ENCODE results near the gene MAGI2. TPM values are rescaled to one million over a fixed set of nuclear protein-coding genes. Genes with fewer than 3 reads are reported as not detected.

Gene MAGI2
- total and polyA plus RNA-seq, 8 donors = 6.1 to 9.2 (median 7.1) TPM

DNA sequence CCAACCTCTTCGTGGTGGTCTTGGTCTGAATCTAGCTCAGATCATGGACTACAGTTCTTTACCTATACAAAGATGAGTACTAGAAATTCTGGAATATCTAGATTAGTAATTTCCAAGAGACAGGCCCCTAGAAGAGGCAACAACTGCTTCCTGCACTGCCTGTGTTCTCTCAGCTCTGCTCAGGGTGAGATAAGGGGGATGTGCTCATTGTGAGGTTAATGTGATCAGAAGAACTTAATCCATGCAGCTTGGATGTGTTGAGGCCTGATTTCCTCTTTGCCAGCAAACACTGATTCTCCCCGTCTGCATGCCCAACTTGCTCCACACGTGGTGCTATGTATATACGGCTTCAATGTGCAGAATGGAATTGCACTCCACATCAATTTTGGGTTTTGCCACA, 1386.9 kb downstream of the MAGI2 start:
- Histone ChIP-seq H3K27me3 (no peaks in the 10 kb centered on the region), H3K4me3 (no peak overlapping the region), H3K36me3 (no peaks in the 10 kb centered on the region), H3K9me3 (no peaks in the 10 kb centered on the region), H3K4me1 (no peaks in the 10 kb centered on the region), H3K27ac (no peak overlapping the region)
- ATAC-seq (no peak), DNase-seq (no peak)
- intact Hi-C loops (cut with DNase I) = no loop called here
- TF ChIP-seq, protein P1, sequence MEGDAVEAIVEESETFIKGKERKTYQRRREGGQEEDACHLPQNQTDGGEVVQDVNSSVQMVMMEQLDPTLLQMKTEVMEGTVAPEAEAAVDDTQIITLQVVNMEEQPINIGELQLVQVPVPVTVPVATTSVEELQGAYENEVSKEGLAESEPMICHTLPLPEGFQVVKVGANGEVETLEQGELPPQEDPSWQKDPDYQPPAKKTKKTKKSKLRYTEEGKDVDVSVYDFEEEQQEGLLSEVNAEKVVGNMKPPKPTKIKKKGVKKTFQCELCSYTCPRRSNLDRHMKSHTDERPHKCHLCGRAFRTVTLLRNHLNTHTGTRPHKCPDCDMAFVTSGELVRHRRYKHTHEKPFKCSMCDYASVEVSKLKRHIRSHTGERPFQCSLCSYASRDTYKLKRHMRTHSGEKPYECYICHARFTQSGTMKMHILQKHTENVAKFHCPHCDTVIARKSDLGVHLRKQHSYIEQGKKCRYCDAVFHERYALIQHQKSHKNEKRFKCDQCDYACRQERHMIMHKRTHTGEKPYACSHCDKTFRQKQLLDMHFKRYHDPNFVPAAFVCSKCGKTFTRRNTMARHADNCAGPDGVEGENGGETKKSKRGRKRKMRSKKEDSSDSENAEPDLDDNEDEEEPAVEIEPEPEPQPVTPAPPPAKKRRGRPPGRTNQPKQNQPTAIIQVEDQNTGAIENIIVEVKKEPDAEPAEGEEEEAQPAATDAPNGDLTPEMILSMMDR (IDR thresholded peaks at IDR 0.05) = no peak

DNA sequence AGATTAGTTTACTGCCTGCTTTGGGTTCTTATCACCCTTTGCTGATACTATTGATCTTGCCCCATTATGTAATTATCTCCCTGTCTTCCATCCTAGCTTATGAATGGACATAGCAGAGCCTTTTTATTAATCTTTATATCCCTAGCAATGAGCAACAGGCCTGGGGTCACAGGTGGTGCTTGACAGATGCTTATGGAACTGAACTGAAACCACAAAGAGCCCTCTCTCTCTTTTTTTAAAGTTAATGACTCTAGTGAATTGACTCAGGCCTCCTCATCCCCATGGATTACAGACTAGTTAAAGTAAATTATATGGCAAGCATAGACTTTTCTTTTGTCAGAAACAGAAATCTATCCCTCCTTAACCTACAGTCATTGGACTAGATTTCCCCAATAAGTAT, 1389.7 kb downstream of the MAGI2 start:
- intact Hi-C loops (cut with DNase I) = no loop called here
- H3K36me3 ChIP-seq = no peaks in the 10 kb centered on the region
- H3K9me3 ChIP-seq = no peaks in the 10 kb centered on the region
- ATAC-seq (no peak), DNase-seq (no peak)
- no peaks in the 10 kb centered on the region for H3K27me3 ChIP-seq
- no peaks in the 10 kb centered on the region for H3K4me1 ChIP-seq
- no peak overlapping the region for H3K4me3 ChIP-seq
- TF ChIP-seq, protein P1 (IDR thresholded peaks at IDR 0.05) = no peak
- H3K27ac ChIP-seq = no peak overlapping the region

GRCh38 chr7:78062214-78062613, 1391.3 kb downstream of the MAGI2 start:
- Histone ChIP-seq H3K27me3 (no peaks in the 10 kb centered on the region), H3K36me3 (no peaks in the 10 kb centered on the region), H3K4me1 (no peaks in the 10 kb centered on the region), H3K9me3 (no peaks in the 10 kb centered on the region), H3K27ac (no peak overlapping the region), H3K4me3 (no peak overlapping the region)
- TF ChIP-seq, protein P1 (IDR thresholded peaks at IDR 0.05) = no peak
- DNase-seq = no peak
- intact Hi-C loops (cut with DNase I) = no loop called here
- peak; percentile 39 for ATAC-seq

- no peaks in the 10 kb centered on the region for H3K36me3 ChIP-seq
- no peaks in the 10 kb centered on the region for H3K27me3 ChIP-seq
- no peak overlapping the region for H3K27ac ChIP-seq
- intact Hi-C loops (cut with DNase I) = no loop called here
- DNase-seq (no peak), ATAC-seq (no peak)
- H3K4me3 ChIP-seq = no peak overlapping the region
- no peaks in the 10 kb centered on the region for H3K9me3 ChIP-seq
- H3K4me1 ChIP-seq = no peaks in the 10 kb centered on the region
- TF ChIP-seq, protein P1 (IDR thresholded peaks at IDR 0.05) = no peak
Observed at GRCh38 chr7:78057571-78057970, 1395.9 kb downstream of the MAGI2 start.

DNA sequence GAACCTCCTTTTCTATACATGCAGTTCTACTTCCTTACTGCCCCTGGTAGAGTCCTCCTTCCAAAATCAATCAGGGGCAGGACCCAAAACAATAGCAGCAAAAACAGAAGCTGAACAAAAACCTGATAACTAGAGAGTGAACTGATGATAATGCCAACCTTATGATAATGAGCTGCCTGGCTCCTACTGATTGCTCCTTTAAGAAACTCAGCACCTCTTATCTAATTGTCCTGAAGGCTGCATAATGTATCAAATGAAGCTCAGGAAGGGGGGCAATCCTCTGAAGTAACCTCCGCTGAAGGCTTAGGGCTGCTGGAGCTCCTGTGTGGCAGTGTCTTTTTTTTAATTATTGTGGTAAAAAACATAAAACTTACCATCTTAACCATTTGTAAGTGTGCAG, 1397.9 kb downstream of the MAGI2 start:
- Histone ChIP-seq H3K4me3 (no peak overlapping the region), H3K36me3 (no peaks in the 10 kb centered on the region), H3K27ac (no peak overlapping the region), H3K4me1 (no peaks in the 10 kb centered on the region), H3K27me3 (no peaks in the 10 kb centered on the region), H3K9me3 (no peaks in the 10 kb centered on the region)
- TF ChIP-seq, protein P1 (IDR thresholded peaks at IDR 0.05) = no peak
- DNase-seq (no peak), ATAC-seq (no peak)
- intact Hi-C loops (cut with DNase I) = no loop called here

Measured in left lung (tissue), 10 donors.